Gastroesophageal sphincter (tissue), 3 donors: Measurements from ENCODE around the gene SOX13.

Experiments
- EP300 ChIP-seq: sonication (generic); formaldehyde crosslinking; IDR thresholded peaks from one replicate; pipeline ENCODE4 v1.6.1; 2017; ENCODE audit warnings: antibody characterized with exemption, mild to moderate bottlenecking
- POLR2A ChIP-seq, 2 donors: fragments of 450-650 bp; IDR thresholded peaks; one replicate each; pipeline ENCODE4 v1.6.1; 2017; ENCODE audit warnings: antibody characterized with exemption in 2 of 2, mild to moderate bottlenecking in 2 of 2, moderate library complexity in 1 of 2
- TF ChIP-seq, protein P1 (sequence below), 4 experiments: fragments of 200-600 bp in 2 of 4; fragments of 450-650 bp in 2 of 4; sonication (generic) in 1 of 4; IDR thresholded peaks; one replicate each; pipeline ENCODE4 v1.5.1; 2017 to 2019; ENCODE audit warnings: antibody characterized with exemption in 4 of 4, mild to moderate bottlenecking in 2 of 4, moderate library complexity in 2 of 4

- TF ChIP-seq, protein P1, sequence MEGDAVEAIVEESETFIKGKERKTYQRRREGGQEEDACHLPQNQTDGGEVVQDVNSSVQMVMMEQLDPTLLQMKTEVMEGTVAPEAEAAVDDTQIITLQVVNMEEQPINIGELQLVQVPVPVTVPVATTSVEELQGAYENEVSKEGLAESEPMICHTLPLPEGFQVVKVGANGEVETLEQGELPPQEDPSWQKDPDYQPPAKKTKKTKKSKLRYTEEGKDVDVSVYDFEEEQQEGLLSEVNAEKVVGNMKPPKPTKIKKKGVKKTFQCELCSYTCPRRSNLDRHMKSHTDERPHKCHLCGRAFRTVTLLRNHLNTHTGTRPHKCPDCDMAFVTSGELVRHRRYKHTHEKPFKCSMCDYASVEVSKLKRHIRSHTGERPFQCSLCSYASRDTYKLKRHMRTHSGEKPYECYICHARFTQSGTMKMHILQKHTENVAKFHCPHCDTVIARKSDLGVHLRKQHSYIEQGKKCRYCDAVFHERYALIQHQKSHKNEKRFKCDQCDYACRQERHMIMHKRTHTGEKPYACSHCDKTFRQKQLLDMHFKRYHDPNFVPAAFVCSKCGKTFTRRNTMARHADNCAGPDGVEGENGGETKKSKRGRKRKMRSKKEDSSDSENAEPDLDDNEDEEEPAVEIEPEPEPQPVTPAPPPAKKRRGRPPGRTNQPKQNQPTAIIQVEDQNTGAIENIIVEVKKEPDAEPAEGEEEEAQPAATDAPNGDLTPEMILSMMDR (IDR thresholded peaks at IDR 0.05) = no peak
- no peak for TF ChIP-seq POLR2A (IDR thresholded peaks at IDR 0.05)
- TF ChIP-seq EP300 = no peak
Measured at GRCh38 chr1:204079608-204079999, 6.7 kb downstream of the SOX13 start.
